ENCODE data around the gene CFAP57.

Gene CFAP57

DNA sequence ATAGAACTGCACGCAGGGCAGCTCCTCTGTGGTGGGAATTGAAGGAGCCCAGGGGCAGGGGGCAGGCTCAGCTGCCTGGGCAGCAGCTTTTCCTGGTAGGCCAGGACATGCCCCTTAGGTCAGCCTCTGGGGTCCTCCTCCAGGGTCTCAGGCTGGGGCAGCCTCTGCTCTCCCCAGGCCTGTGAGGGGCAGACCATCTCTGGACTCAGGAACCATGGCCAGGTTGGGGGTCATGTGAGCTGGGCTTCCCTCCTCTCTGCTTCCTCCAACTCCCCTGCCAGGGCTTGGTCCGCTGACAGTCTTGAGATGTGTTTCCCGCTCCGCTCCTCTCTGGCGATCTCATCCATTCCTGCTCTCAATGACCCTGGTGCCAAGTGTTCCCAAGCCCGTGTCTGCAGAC, 107.5 kb downstream of the CFAP57 start:
- DNase-seq (ENCODE audit: low read depth) = no peak
- TF ChIP-seq, protein P1, sequence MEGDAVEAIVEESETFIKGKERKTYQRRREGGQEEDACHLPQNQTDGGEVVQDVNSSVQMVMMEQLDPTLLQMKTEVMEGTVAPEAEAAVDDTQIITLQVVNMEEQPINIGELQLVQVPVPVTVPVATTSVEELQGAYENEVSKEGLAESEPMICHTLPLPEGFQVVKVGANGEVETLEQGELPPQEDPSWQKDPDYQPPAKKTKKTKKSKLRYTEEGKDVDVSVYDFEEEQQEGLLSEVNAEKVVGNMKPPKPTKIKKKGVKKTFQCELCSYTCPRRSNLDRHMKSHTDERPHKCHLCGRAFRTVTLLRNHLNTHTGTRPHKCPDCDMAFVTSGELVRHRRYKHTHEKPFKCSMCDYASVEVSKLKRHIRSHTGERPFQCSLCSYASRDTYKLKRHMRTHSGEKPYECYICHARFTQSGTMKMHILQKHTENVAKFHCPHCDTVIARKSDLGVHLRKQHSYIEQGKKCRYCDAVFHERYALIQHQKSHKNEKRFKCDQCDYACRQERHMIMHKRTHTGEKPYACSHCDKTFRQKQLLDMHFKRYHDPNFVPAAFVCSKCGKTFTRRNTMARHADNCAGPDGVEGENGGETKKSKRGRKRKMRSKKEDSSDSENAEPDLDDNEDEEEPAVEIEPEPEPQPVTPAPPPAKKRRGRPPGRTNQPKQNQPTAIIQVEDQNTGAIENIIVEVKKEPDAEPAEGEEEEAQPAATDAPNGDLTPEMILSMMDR (IDR thresholded peaks at IDR 0.05; ENCODE audit: low read depth, low read length, missing control alignments) = no peak
- H3K4me3 ChIP-seq (ENCODE audit: low read depth, low read length) = no peak overlapping the region

DNA sequence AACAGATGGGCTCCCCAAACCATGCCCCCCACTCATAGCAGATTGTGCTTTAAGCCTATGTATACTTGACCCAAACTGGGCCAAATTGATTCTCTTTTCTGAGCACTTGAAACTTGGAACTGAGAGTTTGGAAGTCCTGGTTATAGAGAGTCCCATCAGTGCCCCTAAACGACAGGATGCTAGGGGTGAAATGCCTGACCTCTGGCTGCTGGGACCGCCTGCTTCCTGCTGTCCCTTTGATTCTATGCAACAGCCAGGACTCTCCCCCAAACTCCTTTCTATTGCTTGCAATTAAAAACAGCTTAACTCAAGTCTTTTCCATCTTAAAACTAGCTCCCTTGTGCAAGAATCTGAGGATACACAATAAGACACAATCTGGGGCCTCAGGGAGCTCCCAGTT, 108.6 kb downstream of the CFAP57 start:
- no peak overlapping the region for H3K4me3 ChIP-seq (ENCODE audit: low read depth, low read length)
- TF ChIP-seq, protein P1 (IDR thresholded peaks at IDR 0.05; ENCODE audit: low read depth, low read length, missing control alignments) = no peak
- DNase-seq (ENCODE audit: low read depth) = no peak

DNA sequence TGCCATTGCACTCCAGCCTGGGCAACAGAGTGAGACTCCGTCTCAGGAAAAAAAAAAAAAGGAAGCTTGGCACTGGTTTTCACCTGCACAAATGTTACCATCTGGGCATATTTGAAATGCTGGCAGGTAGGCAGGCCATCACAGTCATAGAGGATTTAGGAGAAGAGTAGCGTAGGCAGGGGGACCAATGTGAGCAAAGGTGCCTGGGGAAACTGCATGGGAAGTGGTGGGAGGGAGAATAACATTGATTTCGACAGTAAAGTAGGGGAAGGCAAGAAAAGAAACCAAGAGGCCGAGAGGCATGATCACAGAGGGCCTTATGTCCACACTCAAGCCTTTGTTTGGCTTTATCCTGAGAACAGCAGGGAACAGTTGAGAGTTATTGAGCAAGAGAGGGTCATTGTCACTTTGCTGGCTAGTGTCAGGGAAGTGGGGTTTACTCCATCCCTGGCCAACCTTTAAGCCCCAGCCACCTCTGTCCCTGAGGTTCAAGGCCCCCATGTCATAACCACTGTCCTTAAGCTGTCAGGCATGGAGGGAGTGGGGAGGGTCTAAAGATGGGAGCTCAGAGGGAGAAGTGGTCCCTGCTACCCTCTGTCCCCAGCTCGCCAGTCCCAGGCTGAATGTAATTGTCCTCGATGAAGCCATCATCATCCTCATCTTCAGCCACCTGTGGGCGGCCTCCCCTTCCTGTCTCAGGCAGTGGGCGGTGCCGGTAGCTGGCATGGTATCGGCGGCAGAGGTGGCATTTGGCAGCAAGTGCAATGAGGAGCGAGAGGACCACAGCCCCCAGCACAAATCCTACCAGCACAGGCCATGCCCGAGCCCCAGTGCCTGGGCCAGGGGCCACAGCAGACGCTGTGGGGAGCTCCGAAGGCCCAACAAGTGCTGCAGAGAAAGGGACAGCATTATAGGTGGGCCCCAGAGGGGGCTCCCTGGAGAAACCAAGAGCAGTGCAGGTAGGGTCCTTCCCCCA, 110.4 kb downstream of the CFAP57 start:
- DNase-seq (ENCODE audit: low read depth) = no peak
- H3K4me3 ChIP-seq (ENCODE audit: low read depth, low read length) = no peak overlapping the region
- TF ChIP-seq, protein P1 (IDR thresholded peaks at IDR 0.05; ENCODE audit: low read depth, low read length, missing control alignments) = no peak

DNA sequence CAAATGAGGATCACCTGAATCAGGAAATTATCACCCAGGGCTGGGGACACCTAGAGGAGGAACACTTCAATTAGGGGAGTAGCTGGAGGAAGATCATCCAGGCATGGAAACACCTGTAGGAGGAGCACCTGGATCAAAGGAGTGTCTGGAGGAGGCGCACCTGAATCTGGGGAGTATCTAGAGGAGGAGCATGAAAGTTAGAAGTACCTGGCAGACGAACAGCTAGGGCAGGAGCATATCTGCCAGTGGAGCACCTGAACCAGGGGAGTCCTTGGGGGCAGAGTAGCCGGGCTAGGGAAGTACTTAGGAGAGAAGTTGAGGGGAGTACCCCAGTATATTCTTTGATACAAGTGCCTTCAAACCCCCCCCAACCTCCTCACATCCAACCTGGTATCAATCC, 111.9 kb downstream of the CFAP57 start:
- no peak for DNase-seq (ENCODE audit: low read depth)
- TF ChIP-seq, protein P1 (IDR thresholded peaks at IDR 0.05; ENCODE audit: low read depth, low read length, missing control alignments) = no peak
- no peak overlapping the region for H3K4me3 ChIP-seq (ENCODE audit: low read depth, low read length)

DNA sequence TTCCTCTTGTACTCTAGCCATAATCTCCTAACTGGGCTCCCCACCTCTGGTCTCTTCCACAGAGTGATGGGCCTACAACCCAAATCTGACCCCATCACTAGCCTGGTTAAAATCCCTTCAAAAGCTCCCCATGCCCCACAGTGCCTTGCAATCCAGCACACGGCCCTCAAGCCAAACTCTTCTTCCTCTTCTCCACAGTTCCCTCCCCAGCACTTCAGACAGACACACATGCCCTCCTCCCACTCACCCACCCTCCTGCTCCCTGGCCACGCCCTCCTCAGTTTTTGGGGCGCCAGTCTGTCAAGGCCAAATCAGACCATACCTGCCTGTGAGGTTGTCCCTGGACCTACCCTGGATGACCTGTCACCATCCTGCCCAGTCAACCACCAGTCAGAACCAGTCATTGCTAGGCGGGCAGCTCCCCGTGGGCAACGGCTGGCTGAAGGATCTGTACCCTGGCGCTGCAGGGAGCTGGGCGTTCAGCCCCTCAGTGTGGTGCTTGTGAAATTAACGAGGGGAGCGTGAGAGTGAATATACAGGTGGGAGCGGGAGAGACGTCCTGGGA, 112.5 kb downstream of the CFAP57 start:
- H3K4me3 ChIP-seq (ENCODE audit: low read depth, low read length) = no peak overlapping the region
- TF ChIP-seq, protein P1 (IDR thresholded peaks at IDR 0.05; ENCODE audit: low read depth, low read length, missing control alignments) = no peak
- no peak for DNase-seq (ENCODE audit: low read depth)

DNA sequence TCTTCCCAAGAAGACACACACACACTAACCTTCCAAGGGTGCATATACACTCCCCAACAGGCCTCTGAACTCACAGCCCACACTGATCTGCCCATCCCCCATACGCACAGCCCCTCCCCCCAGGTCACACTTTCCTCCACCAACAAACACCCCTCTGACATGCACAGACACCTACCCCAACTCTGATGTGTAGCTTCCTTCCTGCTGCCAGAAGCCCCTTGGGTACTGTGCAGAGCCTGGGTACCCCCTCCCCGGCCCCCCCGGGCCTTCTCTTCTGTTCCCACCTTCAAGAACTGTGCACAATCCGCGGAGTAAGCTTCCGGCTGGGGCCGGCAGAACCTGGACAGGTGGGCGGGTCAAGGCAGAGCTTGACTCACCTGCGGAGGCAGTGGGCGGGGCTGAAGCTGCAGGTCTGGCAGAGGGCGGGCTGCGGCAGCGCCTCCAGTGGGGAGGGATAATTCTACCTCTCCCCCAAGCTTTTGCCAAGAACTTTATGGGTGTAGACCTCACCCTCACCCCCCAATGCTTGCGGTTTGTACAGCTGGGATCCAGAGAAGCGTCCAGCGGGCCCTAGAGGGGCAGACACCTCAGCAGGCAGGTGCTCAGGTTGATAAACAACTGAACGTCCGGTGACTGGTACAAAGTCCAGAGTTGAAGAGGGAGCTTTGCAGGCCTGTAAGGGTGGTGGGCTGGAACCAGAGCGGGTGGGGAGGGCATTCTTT, 113.3 kb downstream of the CFAP57 start, which contains the start of gene C1orf210:
Gene C1orf210, minus strand, starts transcription at position 313 of the 722 bp plus-strand sequence. CDS start 2,311 bp downstream, outside the sequence.
- no peak for DNase-seq (ENCODE audit: low read depth)
- H3K4me3 ChIP-seq (ENCODE audit: low read depth, low read length) = no peak within 1 kb of the TSS
- TF ChIP-seq, protein P1 (IDR thresholded peaks at IDR 0.05; ENCODE audit: low read depth, low read length, missing control alignments) = no peak
